ENCODE data around the gene ZSWIM6.

The ZSWIM6 gene

DNA sequence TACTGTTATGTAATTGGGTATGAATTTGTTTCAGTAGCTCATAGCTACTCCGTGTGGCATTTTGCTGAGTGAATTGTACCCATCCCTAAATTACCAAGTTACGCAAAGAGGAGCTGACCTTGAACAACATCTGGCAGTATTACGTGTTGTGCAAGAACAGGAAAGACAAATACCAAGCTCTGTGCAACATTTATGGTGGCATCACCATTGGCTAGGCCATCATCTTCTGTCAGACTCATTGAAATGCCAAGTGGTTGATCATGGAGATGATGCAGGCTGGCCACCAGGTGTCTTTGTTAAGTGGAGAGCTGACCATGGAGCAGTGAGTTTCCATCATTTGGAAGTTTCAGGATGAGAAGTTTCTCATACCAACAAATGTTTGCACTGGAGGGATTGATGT lies 15.0 kb downstream of the ZSWIM6 start:
- H3K9me3 ChIP-seq (ENCODE audit: insufficient read depth, low read length), result no peaks in the 10 kb centered on the region
- H3K9ac ChIP-seq (ENCODE audit: low read length), result no peak overlapping the region
- no peak overlapping the region for H3K27ac ChIP-seq (ENCODE audit: low read depth, low read length)
- no peaks in the 10 kb centered on the region for H3F3A ChIP-seq (ENCODE audit: insufficient read depth)
- H3K4me2 ChIP-seq (ENCODE audit: low read depth, low read length, poor library complexity, severe bottlenecking), result no peak overlapping the region
- H3K27me3 ChIP-seq (ENCODE audit: low read length), result no peaks in the 10 kb centered on the region
- no peaks in the 10 kb centered on the region for H3K36me3 ChIP-seq (ENCODE audit: low read length)
- peaks cover 22% of the 10 kb centered on the region for H4K20me1 ChIP-seq (ENCODE audit: low read depth, low read length)
- no peaks in the 10 kb centered on the region for H3K9me2 ChIP-seq (replicated peaks; ENCODE audit: insufficient read depth, low read length)
- H3K4me3 ChIP-seq (ENCODE audit: insufficient read depth, low read length, poor library complexity, severe bottlenecking), result no peak overlapping the region
- H2AFZ ChIP-seq (ENCODE audit: low read depth, low read length, severe bottlenecking), result no peak overlapping the region
- TF ChIP-seq EZH2phosphoT487 (conservative IDR thresholded peaks at IDR 0.05; ENCODE audit: low read length) (no peak), CTCF (IDR thresholded peaks at IDR 0.05; ENCODE audit: insufficient read depth, low read length, poor library complexity, severe bottlenecking) (no peak)
- H3K79me2 ChIP-seq (ENCODE audit: insufficient read depth, low read length), result no peaks in the 10 kb centered on the region

DNA sequence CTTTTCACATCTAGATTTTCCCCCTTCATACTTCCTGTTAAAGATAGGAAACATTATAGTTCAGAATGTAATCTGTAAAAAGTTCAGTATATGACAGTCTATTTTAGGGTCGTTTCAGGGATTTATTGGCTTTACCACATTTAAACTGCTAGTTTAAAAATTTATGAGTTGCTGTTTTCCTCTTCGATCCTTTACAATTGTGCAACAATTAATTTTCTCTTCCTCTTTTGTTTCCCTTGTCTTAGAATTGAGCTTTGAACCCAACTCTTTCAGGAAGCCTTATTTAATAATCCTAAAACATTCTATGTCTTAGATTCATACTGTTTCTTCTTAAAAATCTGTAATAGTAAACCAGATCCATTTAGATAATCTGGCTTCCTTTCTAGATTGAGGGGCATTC lies 16.4 kb downstream of the ZSWIM6 start:
- Histone ChIP-seq H4K20me1 (ENCODE audit: low read depth, low read length) (peaks cover 11% of the 10 kb centered on the region), H3K4me3 (ENCODE audit: insufficient read depth, low read length, poor library complexity, severe bottlenecking) (no peak overlapping the region), H3K9ac (ENCODE audit: low read length) (no peak overlapping the region), H3K36me3 (ENCODE audit: low read length) (no peaks in the 10 kb centered on the region), H3K27ac (ENCODE audit: low read depth, low read length) (no peak overlapping the region), H3K27me3 (ENCODE audit: low read length) (no peaks in the 10 kb centered on the region), H3K4me2 (ENCODE audit: low read depth, low read length, poor library complexity, severe bottlenecking) (no peak overlapping the region), H2AFZ (ENCODE audit: low read depth, low read length, severe bottlenecking) (no peak overlapping the region), H3K9me3 (ENCODE audit: insufficient read depth, low read length) (no peaks in the 10 kb centered on the region), H3K79me2 (ENCODE audit: insufficient read depth, low read length) (no peaks in the 10 kb centered on the region), H3F3A (ENCODE audit: insufficient read depth) (no peaks in the 10 kb centered on the region), H3K9me2 (replicated peaks; ENCODE audit: insufficient read depth, low read length) (no peaks in the 10 kb centered on the region)
- no peak for TF ChIP-seq EZH2phosphoT487 (conservative IDR thresholded peaks at IDR 0.05; ENCODE audit: low read length)
- TF ChIP-seq CTCF (IDR thresholded peaks at IDR 0.05; ENCODE audit: insufficient read depth, low read length, poor library complexity, severe bottlenecking), result no peak

GRCh38 chr5:61349935-61350334 lies 17.9 kb downstream of the ZSWIM6 start:
- H4K20me1 ChIP-seq (ENCODE audit: low read depth, low read length), result peaks cover 6% of the 10 kb centered on the region; the same call in 1 of the 2 replicates
- no peaks in the 10 kb centered on the region for H3K79me2 ChIP-seq (ENCODE audit: insufficient read depth, low read length)
- TF ChIP-seq EZH2phosphoT487 (conservative IDR thresholded peaks at IDR 0.05; ENCODE audit: low read length) (no peak), CTCF (IDR thresholded peaks at IDR 0.05; ENCODE audit: insufficient read depth, low read length, poor library complexity, severe bottlenecking) (no peak)
- H3K9me3 ChIP-seq (ENCODE audit: insufficient read depth, low read length), result no peaks in the 10 kb centered on the region
- H3K27me3 ChIP-seq (ENCODE audit: low read length), result no peaks in the 10 kb centered on the region
- H3K9me2 ChIP-seq (replicated peaks; ENCODE audit: insufficient read depth, low read length), result no peaks in the 10 kb centered on the region
- H3K4me3 ChIP-seq (ENCODE audit: insufficient read depth, low read length, poor library complexity, severe bottlenecking), result no peak overlapping the region
- H3K4me2 ChIP-seq (ENCODE audit: low read depth, low read length, poor library complexity, severe bottlenecking), result no peak overlapping the region
- H3K27ac ChIP-seq (ENCODE audit: low read depth, low read length), result no peak overlapping the region
- no peak overlapping the region for H2AFZ ChIP-seq (ENCODE audit: low read depth, low read length, severe bottlenecking)
- H3K9ac ChIP-seq (ENCODE audit: low read length), result no peak overlapping the region
- no peaks in the 10 kb centered on the region for H3K36me3 ChIP-seq (ENCODE audit: low read length)
- H3F3A ChIP-seq (ENCODE audit: insufficient read depth), result no peaks in the 10 kb centered on the region
